GM18507 (cell line): ENCODE measurements around the gene TMEM18.

Experiments used
- DNase-seq: peaks from one replicate; pipeline ENCODE4 v3.0.0; 2011; ENCODE audit warnings: low read depth; ENCODE audit not compliant: insufficient read length; ENCODE audit errors: extremely low spot score
- FAIRE-seq: peaks from 2 replicates; lab custom pipeline; 2011; peaks lifted over from hg19 to GRCh38; lab: Jason Lieb, UNC

TMEM18 gene

DNA sequence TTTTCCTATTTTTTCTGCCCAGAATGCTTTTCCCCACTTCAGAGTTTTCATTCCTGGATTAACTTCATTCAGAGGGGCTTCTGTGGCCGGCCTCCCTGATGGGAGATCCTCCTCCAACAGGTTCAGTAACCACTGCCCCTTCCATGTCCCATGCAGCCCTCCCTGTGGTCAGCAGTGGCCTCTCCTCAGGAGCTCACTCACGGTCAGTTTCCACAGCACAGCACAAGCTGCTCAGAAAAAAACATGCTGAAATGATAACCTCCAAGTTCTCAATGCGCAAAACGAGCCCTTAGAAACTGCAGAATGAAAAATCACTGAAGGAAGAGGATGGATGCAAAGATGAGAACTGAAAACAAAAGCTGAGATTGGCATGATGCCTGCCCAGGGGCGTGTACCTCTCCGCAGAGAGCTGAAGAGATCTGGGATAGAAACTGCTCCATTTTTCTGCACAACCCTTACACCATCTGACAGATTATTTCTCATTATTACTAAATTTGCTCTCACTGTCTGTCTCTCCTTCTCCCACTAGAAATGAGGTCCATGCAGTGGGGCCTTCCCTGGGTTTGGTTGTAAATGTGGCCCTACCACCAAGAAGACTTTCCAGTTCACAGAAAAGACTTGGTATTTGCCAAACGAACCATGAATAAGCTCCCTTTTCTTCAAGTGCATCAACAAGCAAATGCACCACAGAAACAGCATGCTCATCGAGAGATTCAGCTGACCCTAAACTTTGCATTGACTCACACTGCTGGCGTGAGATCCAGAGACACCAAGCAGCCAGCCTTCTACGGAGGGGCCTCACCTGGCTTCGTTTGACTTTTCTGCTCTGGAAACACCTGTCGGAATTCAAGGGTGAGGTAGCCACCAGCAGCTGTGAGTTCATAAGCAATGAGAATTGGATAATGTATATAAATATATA is 51.5 kb downstream of the TMEM18 start:
- DNase-seq (no peak), FAIRE-seq (no peak)

DNA sequence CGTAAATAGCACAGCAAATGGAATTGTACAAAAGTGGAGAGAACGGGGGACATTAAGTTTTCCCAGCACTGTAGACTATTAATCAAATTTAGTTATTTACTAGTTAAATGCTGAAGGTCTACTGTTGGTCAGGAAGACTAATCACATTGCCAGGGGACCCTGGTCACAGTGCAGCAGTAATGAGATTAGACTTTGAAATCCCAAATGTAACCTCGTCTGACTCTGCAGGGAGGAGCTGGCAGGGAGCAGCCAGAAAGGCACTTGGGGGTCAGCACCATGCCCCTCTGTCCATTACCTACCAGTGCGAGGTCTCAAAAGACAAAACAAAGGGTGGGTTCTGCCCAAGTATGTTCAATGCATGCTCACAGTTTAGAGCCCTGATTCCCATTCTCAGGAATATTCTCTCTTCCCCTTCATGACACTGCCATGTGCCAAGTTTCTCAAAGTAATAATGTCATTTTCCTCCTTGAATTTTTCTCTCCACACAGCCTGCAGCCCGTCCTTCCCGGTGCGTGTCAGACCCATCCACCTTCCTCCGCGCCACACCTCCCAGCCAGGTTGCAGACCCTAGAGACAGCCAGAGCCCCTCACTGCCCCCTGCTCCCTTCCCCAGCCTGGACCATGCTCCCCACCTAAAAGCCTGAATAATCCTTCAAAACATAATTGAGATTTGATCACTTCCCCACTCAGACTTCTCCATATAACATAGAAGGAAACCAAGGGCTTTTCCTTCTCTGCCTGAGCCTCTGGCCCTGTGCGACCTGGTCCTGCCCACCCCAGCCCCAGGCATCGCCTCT is 52.5 kb downstream of the TMEM18 start:
- DNase-seq: no peak
- FAIRE-seq: no peak

DNA sequence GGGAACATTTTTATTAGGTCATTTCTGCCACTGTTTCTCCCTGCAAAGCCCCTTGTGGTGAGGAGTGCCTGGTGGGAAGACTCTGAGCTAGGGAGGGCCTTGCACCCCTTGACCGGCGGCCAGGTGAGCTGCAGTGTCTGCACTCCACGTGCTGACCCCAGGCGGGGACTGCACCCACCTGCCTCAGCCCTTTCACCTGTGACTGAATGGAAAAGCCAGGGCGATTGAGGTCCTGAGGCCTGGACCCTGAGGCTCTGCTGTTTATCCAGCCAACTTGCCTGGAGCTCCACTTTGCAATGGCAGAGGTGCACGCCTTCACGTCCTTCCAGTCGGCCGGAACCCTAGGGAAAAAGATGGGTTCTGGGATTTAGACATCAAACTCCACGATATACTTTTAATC is 53.1 kb downstream of the TMEM18 start:
- FAIRE-seq: no peak

DNA sequence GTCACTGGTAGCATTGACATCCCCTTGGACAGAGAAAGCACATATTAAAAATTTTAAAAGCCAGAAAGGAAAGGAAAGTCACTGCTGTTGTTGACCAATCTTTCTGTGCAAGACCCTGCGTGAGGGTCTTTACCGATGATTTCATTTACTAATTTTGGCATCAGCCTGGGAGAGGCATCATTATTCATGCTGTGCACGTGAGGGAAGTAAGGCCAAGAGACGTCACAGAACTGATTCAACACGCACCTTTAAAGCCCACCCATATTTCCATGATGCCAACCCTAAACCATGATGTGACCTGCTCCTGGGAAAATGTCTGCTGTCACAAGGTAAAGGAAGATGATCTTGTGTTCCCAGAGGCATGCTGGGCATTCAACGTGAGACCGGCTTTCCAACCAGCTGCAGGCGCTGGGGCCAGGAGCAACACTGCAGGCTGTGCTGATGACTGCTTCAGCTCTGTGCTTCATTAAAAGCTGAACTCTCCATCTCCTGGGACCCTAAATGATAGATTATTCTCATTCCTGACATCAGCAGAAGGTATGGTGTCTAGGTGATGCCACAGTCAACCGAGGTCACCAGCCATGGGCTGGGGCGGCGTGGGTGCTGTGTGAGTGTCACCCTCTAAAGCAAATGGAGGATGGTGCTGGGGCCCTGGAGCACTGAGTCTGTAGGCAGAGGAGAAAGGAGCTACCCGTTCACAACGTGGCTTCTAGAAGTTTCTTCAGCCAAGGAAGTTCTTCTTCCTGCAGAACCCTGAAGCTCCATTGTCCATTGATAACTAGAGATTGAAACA is 53.9 kb downstream of the TMEM18 start:
- no peak for FAIRE-seq

More for the DNA sequence above, 53.1 kb downstream of the TMEM18 start:
- DNase-seq: no peak

DNA sequence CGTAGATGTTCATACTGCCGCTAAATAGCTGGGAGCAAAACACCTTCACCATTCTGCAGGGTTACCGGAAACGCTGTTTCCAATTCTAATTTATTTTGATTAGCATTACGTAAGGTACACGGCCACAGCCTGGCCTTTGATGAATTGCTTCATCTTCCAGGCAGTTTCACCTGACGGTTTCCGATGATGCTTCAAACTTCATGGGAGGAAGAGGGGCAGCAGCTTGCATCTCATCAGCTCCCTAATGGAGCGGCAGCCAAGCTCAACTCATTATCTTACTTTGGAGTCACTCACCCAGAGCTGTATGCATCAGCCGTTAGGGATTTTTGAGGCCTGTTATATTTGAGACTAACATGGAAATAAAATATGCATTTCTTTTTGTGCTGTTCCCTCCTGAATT is 54.8 kb downstream of the TMEM18 start:
- FAIRE-seq: no peak
- no peak for DNase-seq

More for the DNA sequence above, 53.9 kb downstream of the TMEM18 start:
- no peak for DNase-seq

DNA sequence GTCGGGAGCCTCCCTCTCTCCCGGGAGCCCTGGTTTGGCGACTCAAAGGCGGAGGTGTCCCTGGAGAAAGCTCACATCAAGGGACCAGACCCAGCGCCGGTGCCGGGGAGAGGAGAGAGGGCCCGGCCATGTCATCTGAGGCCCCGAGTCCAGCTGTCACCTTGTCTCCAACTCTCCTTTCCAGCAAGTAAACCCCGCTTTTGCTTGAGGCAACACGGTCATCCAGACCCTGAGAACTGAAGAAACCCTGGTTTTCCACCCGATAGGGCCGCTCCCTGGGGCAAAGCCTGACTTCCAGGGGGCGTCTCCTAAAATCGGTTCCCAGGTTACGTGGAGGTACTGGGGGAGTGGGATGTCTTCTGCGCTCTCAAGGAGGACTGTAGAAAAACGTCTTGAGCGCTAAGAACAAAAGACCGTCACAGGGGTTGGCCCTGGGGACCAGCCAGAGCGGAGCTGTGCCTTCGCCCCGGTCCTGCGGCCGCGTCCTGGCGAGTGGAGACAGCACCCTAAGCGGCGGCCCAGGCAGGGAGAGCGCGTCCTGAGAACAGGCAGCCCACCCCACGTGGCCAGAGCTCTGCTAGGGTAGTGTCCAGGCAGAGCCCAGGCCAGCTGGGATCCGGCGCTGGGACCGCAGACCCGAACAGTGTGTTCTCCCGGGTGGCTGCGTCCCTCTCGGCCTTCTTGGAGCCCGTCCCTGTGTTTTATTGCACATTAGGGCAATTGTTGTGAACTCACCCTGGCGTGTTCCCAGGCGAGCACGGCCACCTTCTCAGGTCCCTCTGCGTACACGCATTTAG is 55.7 kb downstream of the TMEM18 start:
- DNase-seq (no peak), FAIRE-seq (no peak)

DNA sequence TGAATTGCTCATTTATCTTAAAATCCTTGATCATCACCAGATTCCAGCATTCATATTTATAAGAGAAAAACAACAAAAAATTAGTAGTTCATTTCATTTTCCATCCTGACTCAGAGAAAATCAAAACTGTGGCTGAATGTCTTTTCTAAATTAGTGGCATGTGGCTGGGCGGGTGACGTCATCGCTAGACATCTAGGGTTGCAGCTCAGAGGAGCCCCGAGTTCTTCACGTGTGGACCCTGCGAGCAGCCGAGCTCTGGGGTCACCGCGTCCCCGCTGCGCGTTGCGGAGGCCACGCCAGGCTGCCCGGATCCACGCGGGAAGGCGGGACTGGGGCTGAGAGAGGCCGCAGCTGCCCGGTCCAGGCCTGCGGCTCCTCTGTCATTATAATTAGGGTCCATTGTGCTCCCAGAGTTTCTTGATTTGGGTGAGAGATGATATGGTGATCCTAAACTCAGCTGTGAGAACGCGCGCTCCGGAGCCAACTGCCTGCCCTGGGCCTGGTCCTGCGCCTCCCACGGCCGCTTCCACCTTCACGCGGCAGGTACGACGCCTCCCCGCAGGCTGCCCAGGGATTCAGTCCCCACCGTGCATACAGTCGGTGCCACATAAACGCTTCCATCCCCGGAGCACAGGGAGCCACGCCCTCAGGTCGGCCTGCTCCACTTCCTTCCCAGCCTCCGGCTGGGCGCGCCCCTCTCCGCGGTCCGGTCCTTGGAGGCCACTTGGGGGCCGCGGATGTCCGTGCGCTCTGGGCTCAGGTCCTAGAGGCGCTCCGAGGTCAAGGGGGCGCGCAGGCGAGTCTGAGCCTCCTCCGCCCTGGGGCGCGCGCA is 56.5 kb downstream of the TMEM18 start:
- DNase-seq (no peak), FAIRE-seq (no peak)

DNA sequence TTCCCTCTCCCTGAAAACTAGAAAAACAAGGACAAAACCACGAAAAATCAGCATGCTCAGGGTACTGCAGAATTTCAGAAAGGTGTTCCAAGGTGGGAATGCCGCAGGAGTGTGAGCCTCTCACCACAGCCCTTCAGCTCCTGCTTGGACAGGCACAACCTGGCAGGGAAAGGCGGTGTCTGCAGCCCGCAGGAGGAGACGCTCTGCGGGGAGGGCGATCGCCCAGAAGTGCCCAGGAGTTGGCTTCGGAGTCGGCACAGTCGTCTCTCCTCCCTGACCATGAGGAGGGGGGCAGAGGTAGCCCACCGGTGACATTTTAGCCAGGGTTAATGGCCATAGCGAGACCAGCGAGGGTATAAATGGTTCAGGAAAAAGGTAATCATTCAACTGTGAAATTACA is 57.2 kb downstream of the TMEM18 start:
- DNase-seq: no peak
- FAIRE-seq: no peak

DNA sequence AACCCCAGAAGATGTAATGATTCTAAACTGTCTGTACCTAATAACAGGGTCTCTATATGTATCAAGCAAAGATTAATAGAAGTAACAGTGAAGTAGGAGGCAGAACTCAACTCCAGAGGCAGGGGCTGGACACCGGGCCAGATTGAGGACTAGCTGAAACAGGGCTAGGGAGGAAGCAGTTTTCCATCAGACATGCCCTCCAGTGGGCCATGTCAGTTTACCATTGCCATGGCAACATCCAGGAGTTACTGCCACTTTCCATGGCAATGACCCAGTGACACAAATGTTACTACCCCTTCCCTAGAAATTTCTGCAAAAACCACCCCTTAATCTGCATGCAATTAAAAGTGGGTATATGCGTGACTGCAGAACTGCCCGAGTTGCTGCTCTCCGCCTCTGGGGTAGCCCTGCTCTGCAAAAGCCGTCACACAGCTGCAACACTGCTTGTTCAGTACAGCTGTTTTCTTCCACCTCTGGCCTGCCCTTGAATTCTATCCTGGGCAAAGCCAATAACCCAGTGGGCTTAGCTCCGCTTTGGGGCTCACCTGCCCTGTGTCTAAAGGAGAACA is 58.7 kb downstream of the TMEM18 start:
- no peak for FAIRE-seq
- no peak for DNase-seq

DNA sequence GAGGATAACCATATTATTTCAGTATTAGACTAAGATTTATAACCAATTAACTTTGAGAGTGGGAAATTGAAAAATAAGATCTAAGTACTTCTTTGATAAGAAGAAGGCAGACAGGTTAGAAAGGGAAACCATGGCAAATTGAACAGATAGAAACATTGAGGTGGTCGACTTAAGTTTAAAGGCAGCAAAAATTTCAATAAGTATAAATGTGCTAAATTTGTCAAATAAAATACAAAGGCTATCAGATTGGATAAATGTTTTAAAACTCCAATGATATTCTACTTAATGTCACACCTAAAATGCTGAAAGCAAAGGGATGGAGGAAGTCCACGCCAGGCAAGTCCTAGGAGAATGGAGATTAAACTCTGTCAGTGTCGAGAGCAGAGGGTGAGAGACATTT is 59.2 kb downstream of the TMEM18 start:
- DNase-seq (no peak), FAIRE-seq (no peak)
